RWPE1 (cell line): ENCODE data around the gene TSC22D3.

Source experiments
- CTCF ChIA-PET: fragments of 350-600 bp; sonication (Branson Sonifier 250); formaldehyde crosslinking; extraction: SDS; loops from one replicate; lab custom pipeline; 2021; lab: Yijun Ruan, JAX
- POLR2A ChIA-PET: fragments of 400-600 bp; formaldehyde crosslinking; extraction: SDS; loops from one replicate; lab custom pipeline; 2020; ENCODE audit warnings: antibody characterized with exemption; ENCODE audit not compliant: low non-redundant PET; lab: Yijun Ruan, JAX
- DNase-seq: peaks from one replicate; pipeline ENCODE4 v3.0.0; 2012; ENCODE audit warnings: low spot score
- H3K27ac ChIP-seq: fragments of 450-650 bp; 2 replicates; pipeline ENCODE4 v1.5.1; 2017
- TF ChIP-seq, protein P1 (sequence below): fragments of 450-650 bp; conservative IDR thresholded peaks from 2 replicates; pipeline ENCODE4 v1.5.1; 2017; ENCODE audit warnings: low read depth, mild to moderate bottlenecking

Gene TSC22D3

DNA sequence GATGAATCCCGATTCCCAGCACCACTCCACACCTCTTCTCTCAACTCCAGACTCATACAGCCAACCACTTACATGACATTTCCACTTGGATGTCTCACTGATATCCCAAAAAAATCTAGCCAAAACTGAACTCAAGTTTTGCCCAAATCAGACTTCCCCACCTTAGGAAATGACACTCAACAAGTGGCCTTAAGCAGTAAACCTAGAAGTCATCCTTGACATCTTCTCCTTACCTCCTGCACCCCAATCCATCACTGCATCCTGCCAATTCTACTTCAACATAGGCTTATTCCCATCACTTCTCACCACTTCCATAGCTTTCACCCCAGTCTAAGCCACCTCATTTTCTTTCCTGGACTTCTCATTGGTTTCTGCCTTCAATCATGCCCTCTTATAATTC lies 108.2 kb downstream of the TSC22D3 start:
- TF ChIP-seq, protein P1, sequence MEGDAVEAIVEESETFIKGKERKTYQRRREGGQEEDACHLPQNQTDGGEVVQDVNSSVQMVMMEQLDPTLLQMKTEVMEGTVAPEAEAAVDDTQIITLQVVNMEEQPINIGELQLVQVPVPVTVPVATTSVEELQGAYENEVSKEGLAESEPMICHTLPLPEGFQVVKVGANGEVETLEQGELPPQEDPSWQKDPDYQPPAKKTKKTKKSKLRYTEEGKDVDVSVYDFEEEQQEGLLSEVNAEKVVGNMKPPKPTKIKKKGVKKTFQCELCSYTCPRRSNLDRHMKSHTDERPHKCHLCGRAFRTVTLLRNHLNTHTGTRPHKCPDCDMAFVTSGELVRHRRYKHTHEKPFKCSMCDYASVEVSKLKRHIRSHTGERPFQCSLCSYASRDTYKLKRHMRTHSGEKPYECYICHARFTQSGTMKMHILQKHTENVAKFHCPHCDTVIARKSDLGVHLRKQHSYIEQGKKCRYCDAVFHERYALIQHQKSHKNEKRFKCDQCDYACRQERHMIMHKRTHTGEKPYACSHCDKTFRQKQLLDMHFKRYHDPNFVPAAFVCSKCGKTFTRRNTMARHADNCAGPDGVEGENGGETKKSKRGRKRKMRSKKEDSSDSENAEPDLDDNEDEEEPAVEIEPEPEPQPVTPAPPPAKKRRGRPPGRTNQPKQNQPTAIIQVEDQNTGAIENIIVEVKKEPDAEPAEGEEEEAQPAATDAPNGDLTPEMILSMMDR, result no peak
- ChIA-PET CTCF (interaction anchor here (0.6 kb wide), 1 partner anchor 52 kb away, joined by 3 read pairs; no protein-coding TSS in a partner anchor), POLR2A (no interaction called here)
- DNase-seq, result no peak
- no peak overlapping the region for H3K27ac ChIP-seq

DNA sequence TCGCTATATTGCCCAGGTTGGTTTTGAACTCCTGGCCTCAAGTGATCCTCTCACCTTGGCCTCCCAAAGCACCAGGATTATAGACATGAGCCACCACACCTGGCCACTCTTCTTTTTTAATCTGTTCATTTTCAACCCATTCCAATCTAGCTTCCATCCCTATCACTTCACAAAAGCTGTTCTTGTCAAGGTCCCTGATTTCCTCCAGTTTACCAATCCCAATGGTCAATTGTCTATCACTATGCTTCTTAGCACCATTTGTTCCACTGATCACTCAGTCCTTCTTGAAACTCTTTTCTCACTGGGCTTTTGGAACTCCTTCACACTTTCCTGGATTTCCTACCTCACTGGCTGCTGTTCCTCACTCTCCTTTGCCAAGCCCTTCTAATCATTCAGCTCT lies 108.7 kb downstream of the TSC22D3 start:
- TF ChIP-seq, protein P1, result no peak
- ChIA-PET POLR2A (no interaction called here), CTCF (no interaction called here)
- no peak for DNase-seq
- no peak overlapping the region for H3K27ac ChIP-seq
